Stimulated activated CD4-positive, alpha-beta T cell treated with anti-CD3 and anti-CD28 coated beads, Interleukin-12 subunit alpha, Interleukin-12 subunit beta, amount 100 ng/mL, for 4 hours (primary cell): Measurements from ENCODE around the gene KRTAP10-12.

Experiments used
- DNase-seq: peaks from one replicate; pipeline ENCODE4 v3.0.0-alpha.2; 2020

The KRTAP10-12 gene

GRCh38 chr21:44712203-44713028 lies 15.4 kb downstream of the KRTAP10-12 start:
- no peak for DNase-seq

GRCh38 chr21:44713130-44713529 lies 16.2 kb downstream of the KRTAP10-12 start:
- DNase-seq = no peak

GRCh38 chr21:44713846-44714245 lies 16.9 kb downstream of the KRTAP10-12 start:
- DNase-seq = no peak

GRCh38 chr21:44714905-44715304 lies 17.9 kb downstream of the KRTAP10-12 start:
- no peak for DNase-seq

GRCh38 chr21:44716984-44717383 lies 20.0 kb downstream of the KRTAP10-12 start:
- DNase-seq = no peak

- DNase-seq = no peak
Observed at GRCh38 chr21:44718093-44718492, 21.1 kb downstream of the KRTAP10-12 start.

- DNase-seq = no peak
Observed at GRCh38 chr21:44718571-44718970, 21.6 kb downstream of the KRTAP10-12 start.

- DNase-seq = no peak
Observed at GRCh38 chr21:44720170-44720569, 23.2 kb downstream of the KRTAP10-12 start.

- no peak for DNase-seq
Observed at GRCh38 chr21:44722731-44723130, 25.8 kb downstream of the KRTAP10-12 start.

GRCh38 chr21:44723177-44724131 lies 26.5 kb downstream of the KRTAP10-12 start:
- DNase-seq = no peak

- DNase-seq = no peak
Observed at GRCh38 chr21:44724196-44724595, 27.2 kb downstream of the KRTAP10-12 start.

GRCh38 chr21:44724926-44725325 lies 28.0 kb downstream of the KRTAP10-12 start:
- DNase-seq = no peak

- DNase-seq = no peak
Observed at GRCh38 chr21:44726826-44727225, 29.9 kb downstream of the KRTAP10-12 start.

GRCh38 chr21:44727321-44727720 lies 30.3 kb downstream of the KRTAP10-12 start:
- DNase-seq = no peak

- DNase-seq = no peak
Observed at GRCh38 chr21:44727757-44728156, 30.8 kb downstream of the KRTAP10-12 start.

- DNase-seq = no peak
Observed at GRCh38 chr21:44728716-44729115, 31.7 kb downstream of the KRTAP10-12 start.

GRCh38 chr21:44729336-44730027 lies 32.5 kb downstream of the KRTAP10-12 start:
- DNase-seq = no peak

GRCh38 chr21:44730028-44730395 lies 33.0 kb downstream of the KRTAP10-12 start:
- DNase-seq = no peak

GRCh38 chr21:44730951-44731579 lies 34.1 kb downstream of the KRTAP10-12 start:
- DNase-seq = no peak

- no peak for DNase-seq
Observed at GRCh38 chr21:44732263-44732662, 35.3 kb downstream of the KRTAP10-12 start.

- no peak for DNase-seq
Observed at GRCh38 chr21:44732956-44733355, 36.0 kb downstream of the KRTAP10-12 start.

GRCh38 chr21:44734026-44734745 lies 37.2 kb downstream of the KRTAP10-12 start:
- DNase-seq = no peak
